Endodermal cell (in vitro differentiated cells): ENCODE data around the gene ARHGEF11. TPM values are rescaled to one million over a fixed set of nuclear protein-coding genes. Genes with fewer than 3 reads are reported as not detected.

ENCODE experiments used
- DNase-seq: peaks from one replicate; pipeline ENCODE4 v3.0.0-alpha.2; 2017
- H3K27ac ChIP-seq: 2 replicates; pipeline ENCODE4 v1.5.1; 2013; ENCODE audit warnings: mild to moderate bottlenecking, low read depth, low read length, moderate library complexity
- H3K27me3 ChIP-seq: 2 replicates; pipeline ENCODE4 v1.6.1; 2013; ENCODE audit warnings: mild to moderate bottlenecking, low read length, moderate library complexity; ENCODE audit not compliant: insufficient read depth, control insufficient read depth, poor library complexity, severe bottlenecking
- H3K36me3 ChIP-seq: 2 replicates; pipeline ENCODE4 v1.7.0; 2013; ENCODE audit warnings: mild to moderate bottlenecking, low read length, moderate library complexity; ENCODE audit not compliant: control insufficient read depth, insufficient read depth
- H3K4me1 ChIP-seq: one replicate; pipeline ENCODE4 v1.7.0; 2013; ENCODE audit warnings: low read length; ENCODE audit not compliant: control insufficient read depth, insufficient read depth
- H3K4me3 ChIP-seq: 2 replicates; pipeline ENCODE4 v1.5.1; 2013; ENCODE audit warnings: mild to moderate bottlenecking, low read length, moderate library complexity
- H3K9ac ChIP-seq: 2 replicates; pipeline ENCODE4 v1.6.1; 2013; ENCODE audit warnings: mild to moderate bottlenecking, low read length, moderate library complexity; ENCODE audit not compliant: poor library complexity, severe bottlenecking; ENCODE audit errors: extremely low read depth
- H3K9me3 ChIP-seq: 2 replicates; pipeline ENCODE4 v1.6.1; 2013; ENCODE audit warnings: mild to moderate bottlenecking, low read length, moderate library complexity; ENCODE audit not compliant: control insufficient read depth
- H3K27ac Mint-ChIP-seq: 2 replicates; pipeline ENCODE4 v1.8.0; 2020; ENCODE audit warnings: mixed read lengths
- H3K27me3 Mint-ChIP-seq: 2 replicates; pipeline ENCODE4 v1.8.0; 2021; ENCODE audit warnings: mild to moderate bottlenecking, mixed read lengths; ENCODE audit not compliant: insufficient read depth
- H3K36me3 Mint-ChIP-seq: 2 replicates; pipeline ENCODE4 v1.8.0; 2020; ENCODE audit warnings: low read depth, mixed read lengths
- H3K4me1 Mint-ChIP-seq: 2 replicates; pipeline ENCODE4 v1.8.0; 2020; ENCODE audit warnings: mixed read lengths
- H3K4me3 Mint-ChIP-seq: 2 replicates; pipeline ENCODE4 v1.8.0; 2020; ENCODE audit warnings: mild to moderate bottlenecking, moderate library complexity, mixed read lengths
- H3K9me3 Mint-ChIP-seq: 2 replicates; pipeline ENCODE4 v1.8.0; 2020; ENCODE audit warnings: mild to moderate bottlenecking, mixed read lengths
- whole genome bisulfite sequencing, 2 experiments: methylation state at CpG; one replicate each; pipeline versions ENCODE4 v1.1.5 to v1.1.7; 2013; ENCODE audit warnings: missing lambda C conversion rate in 2 of 2, mixed read lengths in 1 of 2; ENCODE audit not compliant: insufficient coverage in 1 of 2, insufficient read length in 1 of 2; 5-methylcytosine and 5-hydroxymethylcytosine counted together
- total RNA-seq, 2 donors: library from RNA; stranded (reverse); fragmentation: NEBNext Ultra II Directional in 1 of 2; extraction: Animal tissue kit (Norgen Biotek cat#: 25700) in 1 of 2; gene quantifications; 2 replicates in 1 of 2; 3 replicates in 1 of 2; pipeline ENCODE4 v1.2.1, GENCODE V29; 2021
- TF ChIP-seq, protein P1 (sequence below): fragments of 200-600 bp; sonication (generic); conservative IDR thresholded peaks from 2 replicates; pipeline ENCODE4 v1.5.0; 2021; ENCODE audit warnings: antibody characterized with exemption, mild to moderate bottlenecking

Gene ARHGEF11
- total RNA-seq, 2 donors from 2014 or later, result 54.2 to 56.5 TPM

DNA sequence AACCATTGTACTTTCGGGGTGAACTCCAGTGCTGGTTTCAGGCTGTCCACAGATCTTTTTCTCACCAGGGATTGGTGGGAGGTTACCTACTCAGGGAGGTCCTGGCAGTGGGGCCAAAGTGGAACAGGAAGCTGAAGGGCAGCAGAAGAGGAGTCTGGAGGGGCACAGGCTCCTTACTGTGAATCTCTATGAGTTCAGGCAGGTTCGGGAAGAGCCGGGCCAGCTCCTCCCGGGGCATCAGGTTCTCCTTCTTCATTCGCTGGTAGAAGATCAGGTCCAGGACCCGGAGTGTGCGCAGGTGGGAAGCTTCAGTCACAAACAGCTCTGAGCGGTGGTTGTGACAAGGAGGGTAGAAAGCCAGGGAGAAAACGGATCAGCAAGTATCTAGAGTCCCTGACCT, 98.4 kb downstream of the ARHGEF11 start:
- TF ChIP-seq, protein P1, sequence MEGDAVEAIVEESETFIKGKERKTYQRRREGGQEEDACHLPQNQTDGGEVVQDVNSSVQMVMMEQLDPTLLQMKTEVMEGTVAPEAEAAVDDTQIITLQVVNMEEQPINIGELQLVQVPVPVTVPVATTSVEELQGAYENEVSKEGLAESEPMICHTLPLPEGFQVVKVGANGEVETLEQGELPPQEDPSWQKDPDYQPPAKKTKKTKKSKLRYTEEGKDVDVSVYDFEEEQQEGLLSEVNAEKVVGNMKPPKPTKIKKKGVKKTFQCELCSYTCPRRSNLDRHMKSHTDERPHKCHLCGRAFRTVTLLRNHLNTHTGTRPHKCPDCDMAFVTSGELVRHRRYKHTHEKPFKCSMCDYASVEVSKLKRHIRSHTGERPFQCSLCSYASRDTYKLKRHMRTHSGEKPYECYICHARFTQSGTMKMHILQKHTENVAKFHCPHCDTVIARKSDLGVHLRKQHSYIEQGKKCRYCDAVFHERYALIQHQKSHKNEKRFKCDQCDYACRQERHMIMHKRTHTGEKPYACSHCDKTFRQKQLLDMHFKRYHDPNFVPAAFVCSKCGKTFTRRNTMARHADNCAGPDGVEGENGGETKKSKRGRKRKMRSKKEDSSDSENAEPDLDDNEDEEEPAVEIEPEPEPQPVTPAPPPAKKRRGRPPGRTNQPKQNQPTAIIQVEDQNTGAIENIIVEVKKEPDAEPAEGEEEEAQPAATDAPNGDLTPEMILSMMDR, result no peak
- no peak for DNase-seq
- 93 to 95% methylated on average over 3 to 9 of the region's 9 CpGs for whole genome bisulfite sequencing, 2 experiments
- Histone ChIP-seq H3K27me3 (no peaks in the 10 kb centered on the region), H3K4me1 (peaks cover 6% of the 10 kb centered on the region), H3K9ac (no peak overlapping the region), H3K36me3 (peaks cover 99% of the 10 kb centered on the region), H3K4me3 (no peak overlapping the region), H3K27ac (no peak overlapping the region), H3K9me3 (no peaks in the 10 kb centered on the region)
- Mint-ChIP-seq H3K27me3 (no peaks in the 10 kb centered on the region), H3K27ac (no peak overlapping the region), H3K4me3 (no peak overlapping the region), H3K36me3 (peaks cover 86% of the 10 kb centered on the region), H3K4me1 (peaks cover 21% of the 10 kb centered on the region), H3K9me3 (no peaks in the 10 kb centered on the region)

DNA sequence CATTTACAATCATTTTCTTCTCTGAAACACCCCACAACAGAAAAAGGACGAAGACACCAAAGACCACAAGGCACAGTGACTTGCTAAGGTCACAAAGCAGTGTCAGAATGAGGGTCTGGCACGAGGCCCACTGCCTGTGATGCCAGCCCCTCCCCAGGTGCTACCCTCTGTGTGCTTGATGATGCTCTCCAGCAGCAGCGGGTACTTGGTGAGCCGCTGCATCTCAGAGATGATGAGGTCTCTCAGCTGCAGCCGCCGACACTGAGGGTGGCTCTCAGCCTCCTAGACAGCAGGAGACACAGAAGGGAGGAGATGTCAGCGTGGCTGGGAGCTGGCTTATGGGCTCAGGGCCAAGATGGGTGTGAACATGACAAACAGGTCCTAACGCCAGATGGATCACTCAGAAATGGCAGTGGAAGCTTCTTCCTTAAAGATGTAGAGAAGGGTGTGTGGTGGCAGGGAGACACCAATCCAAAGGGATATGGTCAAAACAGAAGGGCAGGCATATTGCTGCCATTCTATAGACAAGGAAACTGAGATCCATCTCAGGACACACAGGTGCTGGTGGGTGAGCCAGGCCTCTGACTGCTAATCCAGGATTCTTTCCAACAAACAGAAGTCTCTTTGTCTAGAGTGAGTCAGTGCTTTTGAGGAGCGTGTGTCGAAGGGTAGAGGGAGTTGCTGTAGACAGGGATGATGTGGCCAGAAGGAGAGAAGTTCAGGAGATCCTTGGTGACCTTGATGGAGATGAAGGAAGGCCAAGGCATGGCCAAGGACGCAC, 99.5 kb downstream of the ARHGEF11 start:
- H3K9me3 Mint-ChIP-seq, result no peaks in the 10 kb centered on the region
- DNase-seq, result no peak
- Histone ChIP-seq H3K27ac (no peak overlapping the region), H3K4me3 (no peak overlapping the region), H3K4me1 (no peaks in the 10 kb centered on the region), H3K27me3 (no peaks in the 10 kb centered on the region), H3K9me3 (no peaks in the 10 kb centered on the region), H3K9ac (no peak overlapping the region), H3K36me3 (peaks cover 99% of the 10 kb centered on the region)
- TF ChIP-seq, protein P1, result no peak
- H3K36me3 Mint-ChIP-seq, result peaks cover 82% of the 10 kb centered on the region
- H3K4me3 Mint-ChIP-seq, result no peak overlapping the region
- peaks cover 13% of the 10 kb centered on the region for H3K4me1 Mint-ChIP-seq
- no peaks in the 10 kb centered on the region for H3K27me3 Mint-ChIP-seq
- no peak overlapping the region for H3K27ac Mint-ChIP-seq
- WGBS, 2 experiments, result 95 to 99% methylated on average over 9 to 11 of the region's 11 CpGs

DNA sequence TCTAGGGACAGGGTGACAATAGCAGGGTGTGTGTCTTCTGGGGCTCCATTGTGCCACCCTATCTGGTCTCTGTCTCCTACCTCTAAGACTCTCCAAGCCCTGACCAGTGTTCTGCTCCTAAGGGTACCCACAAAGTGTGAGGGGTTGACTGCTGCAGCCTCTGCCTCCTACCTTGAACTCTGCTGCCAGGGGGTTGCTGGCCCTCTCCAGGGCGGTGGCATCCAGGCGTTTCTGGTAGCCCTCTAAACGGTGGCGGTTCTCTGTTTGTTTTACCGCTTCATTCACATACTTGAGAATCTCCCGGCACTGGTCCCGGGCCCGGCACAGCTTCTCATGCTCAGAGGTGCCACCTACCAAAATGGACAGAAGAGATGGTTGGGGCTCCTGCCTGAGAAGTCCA, 100.7 kb downstream of the ARHGEF11 start:
- DNase-seq, result no peak
- H3K27ac ChIP-seq, result no peak overlapping the region
- TF ChIP-seq, protein P1, result no peak
- WGBS, 2 experiments, result 92 to 94% methylated on average over 8 of the region's 8 CpGs
- no peak overlapping the region for H3K4me3 ChIP-seq
- H3K9me3 ChIP-seq, result no peaks in the 10 kb centered on the region
- H3K27me3 ChIP-seq, result no peaks in the 10 kb centered on the region
- Mint-ChIP-seq H3K36me3 (peaks cover 88% of the 10 kb centered on the region), H3K9me3 (no peaks in the 10 kb centered on the region), H3K27ac (peak overlapping the region; percentile 5), H3K27me3 (no peaks in the 10 kb centered on the region), H3K4me1 (peaks cover 8% of the 10 kb centered on the region), H3K4me3 (no peak overlapping the region)
- H3K36me3 ChIP-seq, result peaks cover 99% of the 10 kb centered on the region
- no peaks in the 10 kb centered on the region for H3K4me1 ChIP-seq
- no peak overlapping the region for H3K9ac ChIP-seq
